GM21526 (cell line): ENCODE results near the gene SAMHD1.
"Not testable (repeated sequence)": the region's sequence is repeated elsewhere in the genome, so short reads cannot be mapped to it uniquely, and the experiment has no call there.

Experiments
- ATAC-seq: cut with Tn5 transposase; IDR thresholded peaks from one replicate; pipeline ENCODE4 v1.9.1; 2021; ENCODE audit warnings: moderate library complexity; ENCODE audit not compliant: unreplicated experiment, low FRiP score

SAMHD1 gene

DNA sequence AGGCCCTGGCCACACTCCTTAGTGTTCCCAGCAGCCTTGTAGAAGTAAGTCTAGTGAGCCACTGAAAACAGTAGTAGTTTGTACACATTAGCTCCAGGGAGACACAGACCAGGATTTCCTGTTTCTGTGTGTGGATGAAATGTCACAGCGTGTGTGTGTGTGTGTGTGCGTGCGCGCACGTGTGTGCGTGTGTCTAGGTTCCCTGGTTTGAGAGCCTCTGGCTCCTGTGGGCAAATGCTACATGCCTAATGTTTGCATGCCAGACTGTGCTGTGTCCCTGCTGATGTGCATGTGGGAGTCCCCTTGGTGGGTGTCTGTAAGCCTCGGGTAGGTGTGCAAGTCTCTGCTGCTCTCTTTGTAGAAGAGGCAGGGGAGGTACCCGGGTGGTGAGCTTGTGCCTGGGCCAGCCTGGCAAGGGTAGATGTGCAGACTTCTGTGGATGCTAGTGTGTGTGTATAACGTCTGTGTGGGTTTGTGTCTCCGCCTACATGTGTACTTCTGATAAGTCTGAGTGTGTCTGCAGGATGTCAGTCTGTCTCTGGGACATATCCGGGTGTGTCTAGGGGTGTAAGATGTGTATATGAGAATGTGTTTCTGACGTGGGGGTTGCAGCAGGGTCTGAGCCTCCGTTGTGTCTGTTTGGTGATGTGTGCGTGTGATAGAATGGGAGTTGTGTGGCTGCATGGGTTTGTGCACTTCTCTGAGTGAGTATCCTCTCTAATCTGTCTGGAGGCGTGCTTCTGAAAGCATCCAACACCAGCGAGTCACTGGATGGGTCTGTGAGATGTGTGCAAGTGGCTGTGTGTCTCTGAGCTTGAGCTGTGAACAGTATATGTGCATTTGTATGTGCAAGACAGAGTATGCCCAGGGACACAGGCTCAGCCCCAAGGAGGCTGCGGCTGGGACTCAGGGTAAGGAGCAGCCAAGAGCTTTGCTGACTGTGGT, 94.5 kb downstream of the SAMHD1 start:
- ATAC-seq = no peak

DNA sequence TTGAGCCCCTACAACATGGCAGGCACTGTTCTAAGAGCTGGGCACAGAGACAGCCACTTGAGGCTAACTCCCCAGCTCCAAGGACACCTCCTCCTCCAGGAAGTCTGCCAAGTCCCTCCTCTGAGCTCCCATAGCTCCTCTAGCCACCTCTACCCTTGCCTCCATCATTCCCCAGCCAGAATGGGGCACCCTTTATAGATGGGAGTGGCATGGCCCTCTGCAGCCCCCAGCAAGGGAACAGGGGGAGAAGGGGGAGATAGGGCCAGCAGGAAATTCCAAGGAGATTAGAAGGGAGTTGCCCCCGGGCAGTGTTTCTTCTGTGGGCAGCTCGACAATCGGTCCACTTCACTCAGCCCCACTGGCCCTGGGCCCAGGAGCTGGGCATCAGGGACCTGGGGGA, 95.3 kb downstream of the SAMHD1 start:
- ATAC-seq = no peak

DNA sequence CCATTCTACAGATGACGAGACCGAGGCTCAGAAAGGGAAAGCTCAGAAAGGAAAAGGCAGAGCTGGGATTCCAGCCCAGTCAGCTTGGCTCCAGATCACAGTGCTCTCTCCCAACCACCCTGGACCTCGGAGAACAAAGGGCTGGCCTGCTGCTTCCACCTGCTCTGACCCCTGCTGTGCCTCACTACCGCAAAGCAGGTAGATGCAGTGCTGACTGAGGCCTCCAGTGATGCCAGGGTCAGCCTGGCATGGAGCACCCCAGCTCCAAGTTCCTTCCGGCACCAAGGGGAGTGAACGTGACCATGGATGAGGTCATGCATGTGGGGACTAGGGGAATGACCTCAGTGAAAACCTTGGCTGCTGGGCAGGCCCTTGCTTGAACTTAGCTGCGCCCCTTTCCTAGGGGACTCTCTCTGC, 96.3 kb downstream of the SAMHD1 start:
- ATAC-seq = no peak

DNA sequence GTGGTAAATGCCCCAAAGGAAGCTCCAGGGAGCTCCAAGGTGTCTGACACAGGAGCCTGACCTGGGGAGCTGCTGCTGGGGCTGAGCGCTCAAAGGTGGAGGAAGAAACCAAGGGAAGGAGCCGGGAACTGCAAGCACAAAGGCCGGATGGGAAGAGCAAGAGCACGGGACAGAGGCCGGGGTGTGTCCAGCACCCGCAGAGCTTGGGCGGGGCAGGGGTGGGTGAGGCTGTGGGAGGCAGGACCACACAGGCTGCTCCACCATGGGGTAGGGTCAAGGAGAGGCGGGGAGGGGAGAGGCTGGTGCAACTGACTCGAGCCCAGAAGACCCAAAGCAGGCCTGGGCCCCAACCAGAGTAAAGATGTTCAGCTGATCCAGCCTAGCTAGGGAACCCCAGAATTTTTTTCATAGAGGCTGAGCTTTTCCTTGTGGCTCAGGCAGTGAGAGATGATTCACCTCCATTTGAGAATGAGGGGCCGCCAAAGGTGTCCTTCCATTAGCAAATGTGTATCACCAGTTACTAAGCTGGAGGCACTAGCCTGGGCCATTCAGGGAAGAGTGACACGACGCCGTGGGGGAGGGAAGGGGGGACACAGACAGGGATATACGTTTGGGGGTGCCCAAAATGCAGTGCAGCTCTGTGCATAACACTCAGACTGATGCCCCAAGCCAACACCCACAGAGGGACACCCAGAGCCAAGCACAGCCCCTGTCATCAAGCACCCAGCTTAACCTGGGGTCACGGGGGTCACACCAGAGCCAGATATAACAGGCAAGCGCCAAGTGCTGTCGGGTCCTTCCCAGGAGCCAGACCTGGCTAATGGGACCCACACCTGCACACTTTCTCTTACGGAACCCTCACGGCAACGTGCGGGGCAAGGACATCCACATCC, 96.9 kb downstream of the SAMHD1 start:
- no peak for ATAC-seq

DNA sequence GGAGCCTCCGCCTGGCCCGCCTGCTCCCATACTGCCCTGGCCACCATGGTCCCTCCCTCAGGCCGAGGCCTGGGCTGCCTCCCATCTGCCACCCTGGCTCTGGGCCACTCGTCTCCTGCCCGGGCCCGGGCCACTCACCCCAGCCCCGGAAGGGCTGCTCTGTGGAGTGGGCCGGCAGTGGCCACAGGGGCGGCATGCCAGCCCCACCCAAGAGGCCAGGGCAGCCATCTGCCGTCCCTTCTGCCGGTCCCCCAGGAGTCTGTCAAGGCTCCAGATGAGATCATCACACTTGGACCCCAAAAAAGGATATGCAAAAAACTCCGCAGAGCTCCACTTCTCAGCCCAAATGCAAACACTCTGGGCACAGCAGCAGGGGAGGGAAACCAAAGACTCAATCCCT, 99.3 kb downstream of the SAMHD1 start:
- ATAC-seq = no peak

DNA sequence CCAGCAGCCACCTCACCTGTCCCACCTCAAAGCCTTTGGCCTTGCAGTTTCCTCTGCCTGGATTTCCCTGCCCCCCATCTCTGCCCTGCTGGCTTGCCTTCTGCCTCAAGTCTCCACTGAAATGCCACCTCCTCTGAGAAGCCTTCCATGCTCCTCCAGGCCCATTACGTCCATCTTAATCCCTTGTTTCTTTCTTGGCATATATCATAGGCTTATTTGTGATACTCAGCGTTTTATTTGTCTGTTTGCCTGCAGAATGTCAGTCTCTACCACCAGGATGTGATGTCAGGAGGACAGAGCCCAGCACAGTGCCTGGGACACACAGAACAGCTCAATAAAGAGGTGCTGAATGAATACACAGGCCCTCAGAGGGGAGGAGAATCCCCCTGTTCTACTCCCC, 100.0 kb downstream of the SAMHD1 start:
- ATAC-seq = no peak

DNA sequence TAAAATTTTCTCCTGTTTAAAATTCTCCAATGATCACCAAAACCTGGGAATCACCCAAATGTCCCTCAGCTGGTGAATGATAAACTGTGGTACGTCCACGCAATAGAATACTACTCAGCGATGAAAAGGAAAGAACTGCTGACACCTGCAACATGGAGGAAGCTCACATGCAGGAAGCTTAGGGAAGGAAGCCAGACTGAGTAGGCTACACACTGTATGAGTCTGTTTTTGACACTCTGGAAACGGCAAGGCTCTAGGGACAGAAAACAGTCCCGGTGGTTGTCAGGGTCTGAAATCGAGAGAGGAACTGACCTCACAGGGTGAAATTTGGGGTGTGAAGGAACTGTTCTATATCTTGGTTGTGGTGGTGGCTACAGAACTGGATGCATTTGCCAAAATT, 100.7 kb downstream of the SAMHD1 start:
- no peak for ATAC-seq

DNA sequence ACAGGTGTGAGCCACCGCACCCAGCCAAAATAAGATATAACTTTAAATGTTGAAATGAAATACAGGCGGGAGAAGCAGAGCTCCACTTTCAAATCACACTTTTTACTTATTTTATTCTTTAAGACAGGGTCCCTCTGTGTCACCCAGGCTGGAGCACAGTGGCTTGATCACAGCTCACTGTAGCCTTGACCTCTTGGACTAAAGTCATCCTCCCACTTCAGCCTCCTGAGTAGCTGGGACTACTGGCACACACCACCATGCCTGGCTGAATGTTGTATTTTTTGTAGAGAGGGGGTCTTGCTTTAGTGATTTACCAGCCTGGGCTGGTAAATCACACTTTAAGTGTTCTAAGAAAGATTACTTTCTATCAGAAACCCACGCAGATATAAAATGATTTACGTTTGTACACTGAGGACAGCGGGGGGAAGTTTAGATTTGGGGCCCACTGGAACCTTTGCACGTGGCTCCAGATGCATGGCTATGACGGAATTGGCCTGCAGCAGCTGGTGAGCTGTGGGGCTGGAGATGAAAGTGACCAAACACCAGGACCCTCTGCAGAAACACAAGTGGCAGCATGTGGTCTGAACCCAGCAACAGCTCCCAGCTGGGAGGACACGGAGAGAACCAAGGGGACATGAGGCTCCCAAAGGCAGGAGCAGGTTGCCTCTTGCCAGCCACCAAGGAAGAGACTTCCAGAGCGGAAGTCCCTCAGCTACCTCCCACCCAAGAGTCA, 102.0 kb downstream of the SAMHD1 start:
- no peak for ATAC-seq

DNA sequence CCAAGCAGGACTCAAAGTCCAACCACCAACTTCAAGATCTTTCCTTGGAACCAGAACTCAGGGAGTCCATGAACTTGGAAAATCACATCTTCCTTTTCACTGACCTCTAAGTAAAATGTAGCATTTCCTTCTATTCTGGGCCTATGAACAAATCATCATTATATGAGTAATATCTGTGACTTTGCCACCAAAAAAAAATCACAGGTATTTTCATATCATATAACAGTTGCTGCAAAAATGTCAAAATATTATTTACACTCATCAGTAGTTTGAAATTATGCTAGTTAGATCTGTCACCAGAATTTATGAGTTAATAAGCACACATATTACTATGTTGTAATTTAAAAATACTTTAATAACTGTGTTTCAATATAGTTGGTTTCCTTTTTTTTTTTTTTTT, 102.8 kb downstream of the SAMHD1 start:
- no peak for ATAC-seq

DNA sequence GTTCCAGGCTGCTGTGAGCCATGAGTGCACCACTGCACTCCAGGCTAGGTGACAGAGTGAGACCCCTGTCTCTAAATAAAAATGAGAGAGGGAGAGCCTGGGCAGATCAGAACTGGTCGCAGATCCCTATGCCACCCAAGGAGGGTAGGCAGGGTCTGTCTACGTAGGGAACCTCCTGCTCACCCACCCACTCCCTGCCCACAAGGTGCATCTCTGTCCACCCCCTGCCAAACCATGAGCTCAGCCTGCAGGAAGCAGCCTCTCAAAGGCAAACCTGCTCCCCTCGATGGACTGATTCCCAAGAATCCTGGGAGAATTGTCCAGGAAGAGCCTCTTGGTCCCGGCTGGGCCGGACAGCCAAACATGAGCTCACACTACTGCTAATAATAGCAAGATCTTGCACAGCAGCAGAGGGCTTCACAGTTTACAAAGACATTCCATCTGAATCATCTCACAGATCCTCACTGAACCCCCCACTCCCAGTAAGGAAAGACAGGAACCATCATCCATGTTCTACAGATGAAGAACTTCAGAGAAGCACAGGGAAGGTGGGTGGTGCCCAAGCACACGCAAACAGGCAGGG, 103.3 kb downstream of the SAMHD1 start:
- ATAC-seq = no peak

DNA sequence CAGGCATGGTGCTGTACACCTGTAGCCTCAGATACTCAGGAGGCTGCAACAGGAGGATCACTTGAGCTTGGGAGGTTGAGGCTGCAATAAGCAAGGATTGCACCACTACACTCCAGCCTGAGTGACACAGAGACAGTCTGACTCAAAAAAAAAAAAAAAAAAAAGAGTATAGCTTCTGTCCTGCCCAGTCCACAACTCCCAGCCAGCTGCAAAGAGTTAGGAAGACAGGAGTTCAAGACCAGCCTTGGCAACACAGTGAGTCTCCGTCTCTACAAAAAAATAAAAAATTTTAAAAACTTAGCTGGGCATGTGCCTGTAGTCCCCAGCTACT, 103.8 kb downstream of the SAMHD1 start:
- ATAC-seq = no peak

DNA sequence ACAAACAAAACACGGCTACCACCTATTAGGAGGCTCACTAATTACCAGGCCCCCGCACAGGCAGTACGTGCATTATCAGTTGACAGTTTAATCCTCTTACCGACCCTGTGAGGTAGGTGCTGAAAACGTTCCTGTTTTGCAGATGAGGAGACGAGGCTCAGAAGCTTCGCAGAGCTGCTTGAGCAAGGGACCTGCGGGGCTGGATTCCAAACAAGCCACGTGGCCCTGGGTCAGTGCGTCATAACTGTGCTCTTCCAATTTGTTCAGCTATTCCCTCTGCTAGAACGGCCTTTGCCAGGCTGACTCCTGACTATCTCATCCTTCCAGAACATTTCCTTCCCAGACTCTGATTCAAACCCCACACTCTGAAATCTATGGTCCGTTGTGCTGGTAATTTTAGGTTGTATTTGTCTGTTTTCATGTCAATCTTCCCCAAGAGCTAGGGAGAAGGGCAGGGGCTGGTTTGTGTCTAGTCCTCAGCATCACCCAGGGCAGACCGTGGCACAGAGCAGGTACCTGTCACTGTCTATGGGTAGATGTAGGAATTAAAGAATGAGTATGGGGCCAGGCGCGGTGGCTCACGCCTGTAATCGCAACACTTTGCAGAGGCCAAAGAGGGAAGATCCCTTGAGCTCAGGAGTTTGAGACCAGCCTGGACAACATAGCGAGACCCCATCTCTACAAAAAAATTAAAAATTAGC, 104.3 kb downstream of the SAMHD1 start:
- ATAC-seq = no peak

DNA sequence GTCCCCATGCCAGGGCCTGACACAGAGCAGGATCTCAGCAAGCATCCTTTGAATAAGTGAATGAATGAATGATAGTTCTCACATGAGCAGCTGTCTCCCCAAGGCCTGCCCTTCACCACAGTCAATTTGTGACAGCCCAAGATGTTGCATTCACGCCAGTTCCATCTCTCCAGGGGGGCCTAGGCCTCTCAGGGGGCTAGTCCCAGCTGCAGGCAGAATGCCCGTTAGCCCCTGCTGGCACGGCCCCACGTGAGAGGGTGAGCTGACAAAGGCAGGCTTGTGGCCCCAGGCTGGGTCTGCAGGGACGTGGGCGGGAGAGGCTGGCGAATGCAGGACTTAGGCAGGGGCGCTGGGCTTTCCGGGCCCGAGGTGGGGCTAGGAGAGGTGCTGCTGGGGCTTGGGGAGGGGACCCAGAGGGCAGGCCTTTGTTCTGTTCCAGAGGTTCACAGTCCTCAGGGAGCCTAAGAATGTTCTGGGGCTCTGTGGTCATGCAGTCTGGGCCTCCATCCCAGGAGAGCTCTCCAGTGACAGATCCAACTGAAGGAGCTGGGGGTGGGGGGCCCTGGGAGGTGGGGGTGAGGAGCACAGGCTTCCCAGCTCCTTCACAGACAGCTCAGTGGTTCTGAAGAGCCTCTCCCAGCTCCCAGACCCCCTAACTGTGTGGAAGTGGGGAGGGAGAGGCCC, 106.1 kb downstream of the SAMHD1 start:
- ATAC-seq = no peak

DNA sequence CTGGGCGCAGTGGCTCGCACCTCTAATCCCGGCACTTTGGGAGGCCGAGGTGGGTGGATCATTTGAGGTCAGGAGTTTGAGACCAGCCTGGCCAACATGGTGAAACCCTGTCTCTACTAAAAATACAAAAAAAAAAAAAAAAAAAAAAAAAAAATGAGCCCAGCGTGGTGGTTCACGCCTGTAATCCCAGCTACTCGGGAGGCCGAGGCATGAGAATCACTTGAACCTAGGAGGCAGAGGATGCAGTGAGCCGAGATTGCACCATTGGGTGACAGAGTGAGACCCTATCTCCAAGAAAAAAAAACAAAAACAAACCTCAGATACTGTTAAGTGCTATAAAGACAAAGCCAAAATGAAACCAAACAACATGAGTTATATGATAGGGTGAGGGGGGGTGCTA, 110.5 kb downstream of the SAMHD1 start:
- not testable (repeated sequence) for ATAC-seq
